A673 (cell line): Measurements from ENCODE around the gene PLD1. TPM values are rescaled to one million over a fixed set of nuclear protein-coding genes. Genes with fewer than 3 reads are reported as not detected.
"Not testable (repeated sequence)": the region's sequence is repeated elsewhere in the genome, so short reads cannot be mapped to it uniquely, and the experiment has no call there.

Source experiments
- Bru-seq: library from RNA; stranded (reverse); fragments of 400-500 nt; gene quantifications from one replicate; lab custom pipeline; 2021; lab: Mats Ljungman, UMichigan
- BruChase-seq, 2 experiments: library from RNA; stranded (reverse); fragments of 400-500 nt; gene quantifications; one replicate each; lab custom pipeline; 2021; lab: Mats Ljungman, UMichigan
- BruUV-seq: library from RNA; stranded (reverse); fragments of 400-500 nt; replicated peaks from 2 replicates; lab custom pipeline; 2021; lab: Mats Ljungman, UMichigan
- CTCF ChIA-PET: fragments of 300-600 bp; sonication (Branson Sonifier 250); formaldehyde crosslinking; loops from one replicate; lab custom pipeline; 2022; ENCODE audit warnings: antibody characterized with exemption; lab: Charles Lee
- POLR2A ChIA-PET: fragments of 300-600 bp; sonication (Branson Sonifier 250); formaldehyde crosslinking; loops from one replicate; lab custom pipeline; 2022; ENCODE audit warnings: antibody characterized with exemption; ENCODE audit not compliant: low non-redundant PET; lab: Charles Lee
- DNase-seq: peaks from one replicate; pipeline ENCODE4 v3.0.0-alpha.2; 2015; ENCODE audit warnings: low spot score
- H3K27ac ChIP-seq: fragments of 200-600 bp; sonication (generic); 2 replicates; pipeline ENCODE4 v1.5.1; 2016; ENCODE audit warnings: mixed run types, low read depth, mild to moderate bottlenecking, mixed read lengths, antibody characterized with exemption, low read length; ENCODE audit not compliant: poor library complexity, severe bottlenecking
- H3K27me3 ChIP-seq: fragments of 200-600 bp; sonication (generic); replicated peaks from 2 replicates; pipeline ENCODE4 v1.6.1; 2017; ENCODE audit warnings: mixed run types, low read depth, mild to moderate bottlenecking, mixed read lengths, antibody characterized with exemption, low read length; ENCODE audit not compliant: insufficient read depth, poor library complexity
- H3K36me3 ChIP-seq: fragments of 200-600 bp; sonication (generic); 2 replicates; pipeline ENCODE4 v1.6.1; 2016; ENCODE audit warnings: mixed run types, mild to moderate bottlenecking, mixed read lengths, antibody characterized with exemption, low read length; ENCODE audit not compliant: insufficient read depth, poor library complexity, severe bottlenecking
- H3K4me1 ChIP-seq: fragments of 200-600 bp; sonication (generic); 2 replicates; pipeline ENCODE4 v1.6.1; 2017; ENCODE audit warnings: mixed run types, mild to moderate bottlenecking, mixed read lengths, antibody characterized with exemption, low read length; ENCODE audit not compliant: insufficient read depth, poor library complexity, severe bottlenecking
- H3K4me3 ChIP-seq: fragments of 200-600 bp; sonication (generic); 2 replicates; pipeline ENCODE4 v1.5.1; 2016; ENCODE audit warnings: low read depth, mixed run types, mild to moderate bottlenecking, mixed read lengths, low read length; ENCODE audit not compliant: poor library complexity, severe bottlenecking
- H3K9me3 ChIP-seq: fragments of 200-600 bp; sonication (generic); 2 replicates; pipeline ENCODE4 v1.6.1; 2016; ENCODE audit warnings: mixed run types, low read depth, mild to moderate bottlenecking, mixed read lengths, antibody characterized with exemption, low read length; ENCODE audit not compliant: poor library complexity, severe bottlenecking
- EZH2 ChIP-seq: fragments of 200-600 bp; sonication (generic); IDR thresholded peaks from 2 replicates; pipeline ENCODE4 v1.6.1; 2017; ENCODE audit warnings: borderline replicate concordance, low read depth, mild to moderate bottlenecking, mixed read lengths, antibody characterized with exemption, low read length; ENCODE audit not compliant: poor library complexity, severe bottlenecking
- intact Hi-C: fragments of 100-400 bp; cut with micrococcal nuclease; formaldehyde crosslinking; loops from one replicate; pipeline ENCODE4 v1.10.0; 2022; ENCODE audit not compliant: unreplicated experiment
- long read RNA-seq: library from polyadenylated mRNA; stranded (forward); transcript quantifications from one replicate; pipeline ENCODE4 v2.0.0, GENCODE V29; 2022
- total RNA-seq: library from RNA; stranded (reverse); gene quantifications from 2 replicates; pipeline ENCODE4 v1.2.3, GENCODE V29; 2021
- TF ChIP-seq, protein P1 (sequence below): fragments of 300-800, 200-600 bp; sonication (generic); conservative IDR thresholded peaks from 2 replicates; pipeline ENCODE4 v1.5.1; 2017; ENCODE audit warnings: low read depth, mild to moderate bottlenecking, antibody characterized with exemption, low read length, moderate library complexity, mixed read lengths

PLD1 gene, protein sequence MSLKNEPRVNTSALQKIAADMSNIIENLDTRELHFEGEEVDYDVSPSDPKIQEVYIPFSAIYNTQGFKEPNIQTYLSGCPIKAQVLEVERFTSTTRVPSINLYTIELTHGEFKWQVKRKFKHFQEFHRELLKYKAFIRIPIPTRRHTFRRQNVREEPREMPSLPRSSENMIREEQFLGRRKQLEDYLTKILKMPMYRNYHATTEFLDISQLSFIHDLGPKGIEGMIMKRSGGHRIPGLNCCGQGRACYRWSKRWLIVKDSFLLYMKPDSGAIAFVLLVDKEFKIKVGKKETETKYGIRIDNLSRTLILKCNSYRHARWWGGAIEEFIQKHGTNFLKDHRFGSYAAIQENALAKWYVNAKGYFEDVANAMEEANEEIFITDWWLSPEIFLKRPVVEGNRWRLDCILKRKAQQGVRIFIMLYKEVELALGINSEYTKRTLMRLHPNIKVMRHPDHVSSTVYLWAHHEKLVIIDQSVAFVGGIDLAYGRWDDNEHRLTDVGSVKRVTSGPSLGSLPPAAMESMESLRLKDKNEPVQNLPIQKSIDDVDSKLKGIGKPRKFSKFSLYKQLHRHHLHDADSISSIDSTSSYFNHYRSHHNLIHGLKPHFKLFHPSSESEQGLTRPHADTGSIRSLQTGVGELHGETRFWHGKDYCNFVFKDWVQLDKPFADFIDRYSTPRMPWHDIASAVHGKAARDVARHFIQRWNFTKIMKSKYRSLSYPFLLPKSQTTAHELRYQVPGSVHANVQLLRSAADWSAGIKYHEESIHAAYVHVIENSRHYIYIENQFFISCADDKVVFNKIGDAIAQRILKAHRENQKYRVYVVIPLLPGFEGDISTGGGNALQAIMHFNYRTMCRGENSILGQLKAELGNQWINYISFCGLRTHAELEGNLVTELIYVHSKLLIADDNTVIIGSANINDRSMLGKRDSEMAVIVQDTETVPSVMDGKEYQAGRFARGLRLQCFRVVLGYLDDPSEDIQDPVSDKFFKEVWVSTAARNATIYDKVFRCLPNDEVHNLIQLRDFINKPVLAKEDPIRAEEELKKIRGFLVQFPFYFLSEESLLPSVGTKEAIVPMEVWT
- total RNA-seq, result 3.2 and 4.6 TPM in 2 replicates
- Bru-seq, nascent RNA, result percentile 45 among the genes with signal in this experiment
- percentile 44 among the genes with signal in this experiment for BruChase-seq, experiment 1, labeled RNA remaining after a 2-hour chase
- BruChase-seq, experiment 2, labeled RNA remaining after a 6-hour chase, result percentile 34 among the genes with signal in this experiment
- long read RNA-seq, result 0 reads

DNA sequence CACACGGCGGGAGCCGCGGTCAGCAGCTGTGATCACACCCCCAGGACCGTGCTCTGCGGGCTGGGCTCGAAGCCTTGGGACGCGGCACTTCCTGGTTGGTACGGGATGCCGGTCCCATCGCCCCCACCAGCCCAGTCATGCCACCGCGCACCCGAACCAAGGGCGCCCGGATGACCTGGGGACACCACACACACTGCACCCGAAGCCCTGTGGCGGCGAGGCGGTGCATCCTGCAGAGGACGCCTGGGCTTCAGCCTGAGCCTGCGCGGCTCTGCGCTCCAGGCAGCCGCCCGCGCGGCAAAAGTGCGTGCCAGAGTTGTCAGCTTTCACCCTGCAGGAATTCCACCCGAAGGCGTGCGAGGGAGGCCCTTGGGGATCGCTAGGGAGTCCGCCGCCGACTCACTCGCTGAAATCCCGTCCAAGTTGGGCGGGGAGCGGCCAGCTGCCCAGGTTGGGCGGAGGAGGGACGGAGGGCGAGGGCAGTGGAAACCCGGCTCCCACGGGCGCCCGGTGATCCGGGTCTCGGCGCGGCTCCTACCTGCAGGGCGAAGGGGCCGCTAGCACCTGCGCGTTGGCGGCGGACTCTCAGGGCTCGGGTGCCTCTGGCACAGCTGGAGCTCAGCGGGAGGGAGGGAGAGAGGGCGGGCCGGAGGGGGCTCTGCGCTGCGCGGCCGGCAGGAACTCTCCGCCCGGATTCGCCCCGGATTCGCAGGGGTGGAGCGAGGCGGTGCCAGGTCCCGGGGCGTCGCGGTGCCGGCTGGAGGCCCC is at the start of gene PLD1:
Gene PLD1 (minus strand): TSS at position 623 of the 768 bp plus-strand sequence. CDS start 72,432 bp downstream, outside the sequence.
- intact Hi-C loops, result no loop called here
- Histone ChIP-seq H3K36me3 (no peaks in the 10 kb centered on the region), H3K9me3 (no peaks in the 10 kb centered on the region), H3K4me1 (peaks cover 30% of the 10 kb centered on the region), H3K4me3 (peak within 1 kb of the TSS; percentile 70), H3K27ac (peak within 1 kb of the TSS; percentile 67), H3K27me3 (no peaks in the 10 kb centered on the region)
- POLR2A ChIA-PET, result interaction anchor here (0.7 kb wide), 1 partner anchor 8 kb away, joined by 4 read pairs; no protein-coding TSS in a partner anchor
- no TSS peak for BruUV-seq
- DNase-seq, result peak; percentile 81
- no peak for TF ChIP-seq EZH2
- TF ChIP-seq, protein P1, sequence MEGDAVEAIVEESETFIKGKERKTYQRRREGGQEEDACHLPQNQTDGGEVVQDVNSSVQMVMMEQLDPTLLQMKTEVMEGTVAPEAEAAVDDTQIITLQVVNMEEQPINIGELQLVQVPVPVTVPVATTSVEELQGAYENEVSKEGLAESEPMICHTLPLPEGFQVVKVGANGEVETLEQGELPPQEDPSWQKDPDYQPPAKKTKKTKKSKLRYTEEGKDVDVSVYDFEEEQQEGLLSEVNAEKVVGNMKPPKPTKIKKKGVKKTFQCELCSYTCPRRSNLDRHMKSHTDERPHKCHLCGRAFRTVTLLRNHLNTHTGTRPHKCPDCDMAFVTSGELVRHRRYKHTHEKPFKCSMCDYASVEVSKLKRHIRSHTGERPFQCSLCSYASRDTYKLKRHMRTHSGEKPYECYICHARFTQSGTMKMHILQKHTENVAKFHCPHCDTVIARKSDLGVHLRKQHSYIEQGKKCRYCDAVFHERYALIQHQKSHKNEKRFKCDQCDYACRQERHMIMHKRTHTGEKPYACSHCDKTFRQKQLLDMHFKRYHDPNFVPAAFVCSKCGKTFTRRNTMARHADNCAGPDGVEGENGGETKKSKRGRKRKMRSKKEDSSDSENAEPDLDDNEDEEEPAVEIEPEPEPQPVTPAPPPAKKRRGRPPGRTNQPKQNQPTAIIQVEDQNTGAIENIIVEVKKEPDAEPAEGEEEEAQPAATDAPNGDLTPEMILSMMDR, result no peak
- CTCF ChIA-PET, result interaction anchor here (0.5 to 0.7 kb wide), 3 partner anchors 37 to 522 kb away, joined by 3 to 4 read pairs (median 3); no protein-coding TSS in a partner anchor

DNA sequence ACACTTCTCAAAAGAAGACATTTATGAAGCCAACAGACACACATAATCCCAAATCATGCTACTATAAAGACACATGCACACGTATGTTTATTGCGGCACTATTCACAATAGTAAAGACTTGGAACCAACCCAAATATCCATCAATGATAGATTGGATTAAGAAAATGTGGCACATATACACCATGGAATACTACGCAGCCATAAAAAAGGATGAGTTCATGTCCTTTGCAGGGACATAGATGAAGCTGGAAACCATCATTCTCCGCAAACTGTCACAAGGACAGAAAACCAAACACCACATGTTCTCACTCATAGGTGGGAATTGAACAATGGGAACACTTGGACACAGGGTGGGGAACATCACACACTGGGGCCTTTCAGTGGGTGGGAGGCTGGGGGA is 48.5 kb upstream of the PLD1 start:
- H3K27me3 ChIP-seq, intact Hi-C loops, BruUV-seq, H3K36me3 ChIP-seq, POLR2A ChIA-PET, CTCF ChIA-PET, H3K4me3 ChIP-seq, H3K4me1 ChIP-seq, H3K27ac ChIP-seq, DNase-seq: not testable (repeated sequence)
- peaks cover 18% of the 10 kb centered on the region for H3K9me3 ChIP-seq

DNA sequence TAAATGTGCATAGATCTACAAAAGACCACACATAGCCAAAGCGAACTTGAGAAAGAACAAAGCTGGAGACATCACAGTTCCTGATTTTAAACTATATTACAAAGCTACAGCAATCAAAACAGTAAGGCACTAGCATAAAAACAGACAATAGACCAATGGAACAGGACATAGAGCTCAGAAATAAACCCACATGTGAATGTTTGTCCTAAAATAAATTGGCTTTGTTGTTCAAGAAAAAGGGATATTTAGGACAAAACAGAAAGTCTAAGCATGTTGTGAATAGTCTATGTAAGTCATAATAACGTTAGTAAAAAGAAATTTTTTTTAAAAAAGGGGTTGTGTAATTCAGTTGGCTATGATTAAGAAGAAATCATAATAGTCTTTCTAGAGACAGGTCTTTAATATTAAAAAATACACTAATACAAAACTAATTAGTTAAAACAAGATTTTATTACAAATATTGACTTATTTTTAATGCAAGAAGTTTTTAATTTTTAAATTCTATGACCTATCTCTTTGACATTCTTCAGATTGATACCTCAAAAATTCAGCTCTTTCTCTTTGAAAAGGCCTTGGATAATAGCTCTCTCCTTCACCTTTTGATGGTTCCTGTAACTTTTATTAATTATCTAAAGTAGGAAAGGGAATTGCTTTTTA is 44.5 kb upstream of the PLD1 start:
- POLR2A ChIA-PET, result no interaction called here
- CTCF ChIA-PET, result no interaction called here
- no peak for DNase-seq
- H3K9me3 ChIP-seq, result peaks cover 22% of the 10 kb centered on the region
- H3K27me3 ChIP-seq, result no peaks in the 10 kb centered on the region
- intact Hi-C loops, result no loop called here
- H3K27ac ChIP-seq, result no peak overlapping the region
- no peak overlapping the region for H3K4me3 ChIP-seq
- TF ChIP-seq EZH2, result no peak
- no TSS peak for BruUV-seq
- H3K36me3 ChIP-seq, result no peaks in the 10 kb centered on the region
- H3K4me1 ChIP-seq, result no peaks in the 10 kb centered on the region
